ENCODE measurements around the gene ITIH5. TPM values are rescaled to one million over a fixed set of nuclear protein-coding genes. Genes with fewer than 3 reads are reported as not detected.
A peak's percentile ranks its signal among the peaks of the same experiment; 100 is the strongest.

Gene ITIH5
- polyA plus RNA-seq, 3 donors, result not detected

GRCh38 chr10:7550013-7550412 lies 116.8 kb downstream of the ITIH5 start:
- no peaks in the 10 kb centered on the region for H3K4me1 ChIP-seq (ENCODE audit: control insufficient read depth in 1 of 2, insufficient read depth in 2 of 2, low read length in 2 of 2)
- no peaks in the 10 kb centered on the region for H3K4me1 Mint-ChIP-seq
- H3K27me3 ChIP-seq (ENCODE audit: control insufficient read depth in 2 of 2, insufficient read depth in 2 of 2, low read length in 2 of 2), result no peaks in the 10 kb centered on the region
- H3K27ac ChIP-seq (ENCODE audit: low read depth in 1 of 2, low read length in 2 of 2), result no peak overlapping the region
- no CpG with 5 or more reads among the region's 1 CpG for WGBS (ENCODE audit: insufficient coverage)
- H2AFZ ChIP-seq (ENCODE audit: insufficient read depth, low read depth, low read length, poor library complexity, severe bottlenecking), result no peak overlapping the region
- H3K27me3 Mint-ChIP-seq (ENCODE audit: low read depth in 3 of 3), result peaks cover 0 to 4% (median 3%) of the 10 kb centered on the region in 3 donors
- H3K27ac Mint-ChIP-seq, result no peak overlapping the region
- H3K4me3 ChIP-seq (replicated peaks in 1 of 3; ENCODE audit: low read depth in 2 of 3, low read length in 3 of 3), result no peak overlapping the region
- H4K20me1 ChIP-seq (ENCODE audit: insufficient read depth, low read length), result no peaks in the 10 kb centered on the region
- peaks cover 0 to 5% (median 0%) of the 10 kb centered on the region in 7 donors for H3K9me3 Mint-ChIP-seq
- H3K4me3 Mint-ChIP-seq, result no peak overlapping the region
- H3K9me3 ChIP-seq (replicated peaks in 1 of 2; ENCODE audit: control insufficient read depth in 1 of 2, insufficient read depth in 1 of 2, low read length in 2 of 2), result no peaks in the 10 kb centered on the region
- H3K79me2 ChIP-seq (ENCODE audit: insufficient read depth, low read length), result no peaks in the 10 kb centered on the region
- no peak overlapping the region for H3K4me2 ChIP-seq (replicated peaks; ENCODE audit: extremely low read depth, low read length, poor library complexity, severe bottlenecking)
- intact Hi-C loops (cut with micrococcal nuclease), result no loop called here
- no peak overlapping the region for H3K9ac ChIP-seq (ENCODE audit: insufficient read depth, low read length, poor library complexity, severe bottlenecking)
- TF ChIP-seq CTCF (IDR thresholded peaks at IDR 0.05), result no peak
- H3K36me3 Mint-ChIP-seq, result no peaks in the 10 kb centered on the region
- no peak for DNase-seq
- no peaks in the 10 kb centered on the region for H3K36me3 ChIP-seq (replicated peaks in 1 of 2; ENCODE audit: control insufficient read depth in 1 of 2, insufficient read depth in 2 of 2, low read length in 2 of 2)

DNA sequence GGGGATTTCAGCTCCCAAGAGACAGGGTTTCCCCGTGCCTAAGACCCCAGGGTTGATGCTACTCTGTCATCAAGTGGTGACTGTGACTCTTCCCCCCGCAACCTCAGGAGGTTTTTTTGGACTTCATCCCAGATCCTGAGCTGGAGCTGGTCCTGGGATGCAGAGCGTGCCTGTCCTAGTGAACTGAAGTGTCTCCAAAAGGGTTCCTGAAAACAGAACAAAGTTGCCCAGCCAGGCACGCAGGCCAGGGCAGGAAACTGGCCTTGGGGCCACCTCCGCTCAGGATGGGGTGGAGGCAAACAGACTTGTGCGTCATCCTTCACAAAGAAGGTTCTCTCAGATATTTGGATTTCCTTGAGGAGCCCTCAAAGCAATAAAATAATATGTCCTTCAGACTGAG lies 118.9 kb downstream of the ITIH5 start:
- Mint-ChIP-seq H3K9me3 (peaks cover 0 to 5% (median 0%) of the 10 kb centered on the region in 7 donors), H3K4me1 (no peaks in the 10 kb centered on the region), H3K27ac (peak overlapping the region in 2 of 7 donors; percentile 17 to 63), H3K27me3 (ENCODE audit: low read depth in 3 of 3) (peaks cover 2 to 4% (median 3%) of the 10 kb centered on the region in 3 donors), H3K36me3 (no peaks in the 10 kb centered on the region), H3K4me3 (no peak overlapping the region)
- no peak overlapping the region for H3K4me3 ChIP-seq (replicated peaks in 1 of 3; ENCODE audit: low read depth in 2 of 3, low read length in 3 of 3)
- H3K79me2 ChIP-seq (ENCODE audit: insufficient read depth, low read length), result no peaks in the 10 kb centered on the region
- H4K20me1 ChIP-seq (ENCODE audit: insufficient read depth, low read length), result no peaks in the 10 kb centered on the region
- H3K36me3 ChIP-seq (replicated peaks in 1 of 2; ENCODE audit: control insufficient read depth in 1 of 2, insufficient read depth in 2 of 2, low read length in 2 of 2), result no peaks in the 10 kb centered on the region
- intact Hi-C loops (cut with micrococcal nuclease), result no loop called here
- no peak overlapping the region for H2AFZ ChIP-seq (ENCODE audit: insufficient read depth, low read depth, low read length, poor library complexity, severe bottlenecking)
- no peak overlapping the region for H3K9ac ChIP-seq (ENCODE audit: insufficient read depth, low read length, poor library complexity, severe bottlenecking)
- no peak for DNase-seq
- no peaks in the 10 kb centered on the region for H3K27me3 ChIP-seq (ENCODE audit: control insufficient read depth in 2 of 2, insufficient read depth in 2 of 2, low read length in 2 of 2)
- no peaks in the 10 kb centered on the region for H3K9me3 ChIP-seq (replicated peaks in 1 of 2; ENCODE audit: control insufficient read depth in 1 of 2, insufficient read depth in 1 of 2, low read length in 2 of 2)
- no peak overlapping the region for H3K4me2 ChIP-seq (replicated peaks; ENCODE audit: extremely low read depth, low read length, poor library complexity, severe bottlenecking)
- TF ChIP-seq CTCF (IDR thresholded peaks at IDR 0.05), result no peak
- WGBS (ENCODE audit: insufficient coverage), result 70% methylated on average over 4 of the region's 6 CpGs
- H3K4me1 ChIP-seq (ENCODE audit: control insufficient read depth in 1 of 2, insufficient read depth in 2 of 2, low read length in 2 of 2), result no peaks in the 10 kb centered on the region
- H3K27ac ChIP-seq (ENCODE audit: low read depth in 1 of 2, low read length in 2 of 2), result no peak overlapping the region
